HG03064 (cell line): Measurements from ENCODE around the gene HDAC7.
"Not testable (repeated sequence)": the region's sequence is repeated elsewhere in the genome, so short reads cannot be mapped to it uniquely, and the experiment has no call there.

Experiments used
- ATAC-seq: cut with Tn5 transposase; IDR thresholded peaks from one replicate; pipeline ENCODE4 v1.9.1; 2021; ENCODE audit warnings: low read depth; ENCODE audit not compliant: unreplicated experiment

HDAC7 gene

DNA sequence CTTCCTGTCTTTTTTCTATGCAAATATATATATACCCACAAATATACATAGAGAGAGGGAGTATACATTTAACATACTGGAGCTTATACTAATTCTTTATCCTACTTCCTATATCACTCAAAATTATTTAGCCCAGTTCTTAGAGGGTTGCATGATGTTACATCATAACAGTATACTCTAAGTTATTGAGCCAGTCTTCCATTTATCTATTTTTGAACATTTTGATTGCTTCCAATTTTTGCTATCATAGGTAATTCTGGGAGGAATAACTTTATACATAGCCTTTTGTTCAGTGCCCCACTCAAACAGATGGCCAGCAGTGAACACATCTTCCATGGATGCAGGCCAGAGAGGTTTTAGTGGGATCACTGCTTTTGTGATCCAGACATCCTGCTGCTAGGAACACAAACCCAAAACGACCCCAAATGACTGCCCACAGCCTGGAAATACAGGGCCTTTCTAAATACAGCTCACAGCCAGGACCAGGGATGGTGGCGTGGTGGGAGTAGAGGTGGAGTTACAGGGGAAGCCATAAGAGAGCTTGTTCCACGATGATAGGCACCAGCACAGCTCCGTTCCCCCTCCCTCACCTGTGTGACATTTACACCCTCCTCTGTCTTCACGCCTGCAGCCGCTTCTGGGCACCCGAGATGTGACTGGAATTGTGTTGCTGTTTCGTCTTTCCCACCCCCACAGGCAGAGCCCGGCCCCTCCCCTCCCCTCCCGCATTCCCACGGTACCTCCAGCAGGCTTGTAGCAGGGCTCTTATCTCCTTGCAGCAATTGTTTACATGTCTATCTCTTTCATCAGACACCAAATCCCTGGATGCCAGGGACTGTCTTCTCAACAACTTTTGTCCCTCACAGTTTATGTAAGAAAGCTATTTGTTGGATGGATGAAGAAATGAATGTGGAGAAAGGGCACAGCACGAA is 30.7 kb upstream of the HDAC7 start:
- ATAC-seq = no peak

DNA sequence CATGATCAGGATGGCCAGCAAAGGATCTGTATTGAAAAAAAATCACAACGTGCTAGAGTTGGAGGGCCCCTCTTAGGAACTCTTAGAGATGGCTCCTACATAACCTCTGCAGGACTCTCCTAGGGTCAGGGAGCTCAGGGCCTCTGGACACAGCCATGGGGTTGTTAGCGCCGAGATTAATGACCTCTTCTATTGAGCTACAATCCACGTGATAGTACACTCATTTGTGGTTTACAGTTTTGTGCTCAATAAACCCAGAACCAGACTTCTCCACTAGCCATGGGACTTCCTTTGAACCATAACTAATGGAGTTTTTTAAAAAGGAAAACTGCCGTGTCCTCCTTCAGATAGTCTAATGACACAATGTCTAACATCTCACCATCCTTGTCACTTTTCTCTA is 29.6 kb upstream of the HDAC7 start:
- ATAC-seq = no peak

DNA sequence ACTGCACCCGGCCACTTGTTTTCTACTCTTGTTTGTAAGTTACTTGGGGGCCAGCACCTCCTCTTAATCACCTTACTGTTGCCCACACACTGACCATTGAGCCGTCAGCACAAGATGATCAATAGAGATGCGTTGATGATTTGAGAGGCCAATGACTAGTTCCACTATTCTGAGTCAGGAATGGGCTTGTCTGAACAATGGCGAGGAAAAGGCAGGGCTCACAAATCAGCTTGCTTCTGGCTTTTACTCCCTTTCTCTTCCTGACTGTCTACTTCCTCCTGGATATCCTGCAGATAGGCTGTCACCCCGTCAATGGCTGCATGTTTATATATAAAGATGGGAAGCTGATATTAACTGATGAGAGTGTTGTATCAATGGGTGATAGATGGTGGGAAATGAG is 29.1 kb upstream of the HDAC7 start:
- no peak for ATAC-seq

DNA sequence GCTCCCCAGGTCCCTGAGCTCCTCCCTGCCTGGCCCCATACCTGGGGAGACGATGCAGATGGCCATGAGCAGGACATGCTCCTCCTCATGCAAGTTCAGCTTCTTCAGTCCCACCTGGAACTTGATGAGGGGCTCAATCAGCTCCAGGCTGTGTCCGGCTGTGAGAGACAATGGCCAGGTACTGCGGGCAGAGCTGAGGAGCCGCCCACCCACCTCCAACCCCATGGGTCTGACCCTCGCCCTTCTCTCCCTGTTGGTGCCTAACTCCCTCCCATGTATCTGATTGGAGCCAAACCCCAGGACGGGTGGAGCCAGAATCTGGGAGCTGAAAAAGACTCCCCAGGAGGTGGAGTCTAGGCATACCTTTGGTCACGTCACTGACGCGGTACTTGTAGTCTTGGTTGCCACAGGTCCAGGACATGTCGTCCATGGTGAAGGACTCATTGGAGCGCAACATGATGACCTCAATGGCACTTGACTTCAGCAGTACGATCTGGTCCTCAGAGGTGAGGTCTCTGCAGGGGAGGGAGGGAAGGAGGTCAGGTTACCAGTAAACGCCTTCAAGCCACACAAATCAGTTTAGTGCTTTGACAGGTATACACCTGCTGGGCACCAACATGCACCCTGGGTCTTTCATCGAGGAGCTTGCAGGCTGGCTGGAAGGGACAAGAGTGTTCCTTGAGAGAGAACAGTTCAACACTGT is 26.7 kb upstream of the HDAC7 start:
- no peak for ATAC-seq

DNA sequence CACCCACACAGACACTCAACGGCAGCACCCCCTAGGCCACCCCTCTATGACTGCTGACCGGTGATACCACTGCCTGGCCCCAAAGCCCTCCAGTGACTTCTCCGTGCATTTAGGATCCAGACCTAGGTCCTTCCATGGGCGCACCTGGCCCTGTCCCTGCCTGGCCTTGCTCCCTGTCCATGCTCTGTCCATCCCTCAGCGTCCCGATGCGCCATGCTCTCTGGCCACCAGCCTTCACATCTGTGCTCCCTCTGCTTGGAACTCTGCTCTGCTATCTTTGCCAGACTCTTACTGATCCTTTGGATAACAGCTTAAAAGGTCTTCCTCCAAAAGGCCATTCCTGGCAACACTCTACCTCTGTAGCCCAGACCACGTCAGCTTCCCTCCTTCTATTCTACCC is 25.4 kb upstream of the HDAC7 start:
- ATAC-seq = no peak

DNA sequence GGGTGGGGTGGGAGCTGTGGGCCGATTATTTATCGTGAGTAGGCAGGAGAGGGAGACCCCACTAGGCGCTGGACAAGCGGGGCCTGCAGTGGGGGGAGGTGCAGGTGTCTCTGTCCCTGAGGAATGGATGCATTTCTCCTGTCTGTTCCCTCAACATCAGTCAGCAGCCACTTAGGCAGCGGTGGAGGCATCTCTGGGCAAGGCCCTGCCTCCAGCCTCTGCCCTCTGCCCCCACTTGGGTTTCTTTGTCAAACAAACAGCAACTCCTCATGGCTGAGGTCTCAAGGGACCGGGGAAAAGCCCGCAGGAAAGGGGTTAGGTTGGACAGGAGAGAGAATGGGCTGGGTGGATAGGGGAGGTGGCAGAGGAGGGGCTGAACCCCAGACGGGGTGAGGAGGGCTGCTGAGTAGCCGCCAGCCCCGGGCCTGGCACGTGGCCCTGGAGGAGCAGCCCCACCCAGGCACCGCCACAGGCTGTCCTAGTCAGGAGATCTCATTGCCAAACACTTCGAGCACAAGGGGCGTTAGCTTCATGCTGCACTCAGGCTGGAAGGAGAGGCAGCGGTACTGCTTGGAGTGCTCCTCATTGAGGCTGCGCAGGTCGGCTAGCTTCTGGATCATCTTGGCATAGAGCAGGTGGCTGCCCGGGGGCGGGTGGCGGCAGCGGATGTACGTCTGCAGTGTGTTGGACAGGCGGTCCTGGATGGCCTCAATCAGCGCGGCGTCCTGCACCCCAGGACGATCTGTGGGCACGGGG is 24.7 kb upstream of the HDAC7 start:
- no peak for ATAC-seq

DNA sequence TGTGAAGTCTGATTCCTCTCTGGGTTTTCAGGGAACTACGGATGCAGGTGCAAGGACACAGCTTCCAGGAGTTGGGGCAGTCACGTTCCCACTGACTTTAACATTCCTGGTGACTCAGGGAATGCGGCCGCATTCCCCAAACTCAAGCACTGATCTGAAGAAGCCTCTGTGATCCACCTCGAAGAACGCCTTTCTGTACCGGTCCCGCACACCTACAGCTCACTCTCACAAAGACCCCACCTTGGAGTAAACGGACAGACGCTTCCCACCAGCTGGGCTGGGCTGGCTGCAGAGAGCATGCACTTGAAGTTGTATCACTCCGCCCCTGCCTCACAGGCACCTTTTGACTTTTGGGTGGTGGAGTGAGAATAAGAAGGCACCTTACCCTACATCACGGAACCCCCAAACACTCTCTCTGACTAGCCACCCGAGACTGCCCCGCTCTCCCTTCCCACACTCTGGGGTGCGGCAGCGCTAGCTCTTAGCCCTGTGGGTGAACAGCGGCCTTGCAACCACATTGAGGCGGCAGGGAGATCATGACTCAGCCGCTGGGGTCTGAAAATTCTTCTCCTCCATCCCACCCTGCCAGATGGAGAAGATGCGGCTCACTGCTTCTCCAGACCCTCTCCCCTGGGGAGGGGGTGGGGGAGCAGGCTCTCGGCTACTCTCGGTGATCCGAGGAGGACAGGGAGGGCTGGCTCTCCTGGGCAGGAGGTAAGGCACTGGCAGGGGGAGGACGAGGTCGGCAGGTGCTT is 23.7 kb upstream of the HDAC7 start:
- ATAC-seq = no peak

DNA sequence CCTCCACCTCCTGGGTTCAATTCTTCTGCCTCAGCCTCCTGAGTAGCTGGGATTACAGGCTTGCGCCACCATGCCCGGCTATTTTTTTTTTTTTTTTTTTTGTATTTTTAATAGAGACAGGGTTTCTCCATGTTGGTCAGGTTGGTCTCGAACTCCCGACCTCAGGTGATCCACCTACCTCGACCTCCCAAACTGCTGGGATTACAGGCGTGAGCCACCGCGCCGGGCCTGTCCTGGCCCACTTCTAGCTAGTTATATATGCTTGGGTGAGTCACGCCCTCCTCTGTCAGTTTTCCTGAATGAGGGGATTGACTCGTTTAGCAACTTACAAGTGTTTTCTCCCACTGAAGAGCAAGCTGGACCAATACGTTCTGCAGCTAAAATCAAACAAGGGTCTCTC is 22.8 kb upstream of the HDAC7 start:
- not testable (repeated sequence) for ATAC-seq

DNA sequence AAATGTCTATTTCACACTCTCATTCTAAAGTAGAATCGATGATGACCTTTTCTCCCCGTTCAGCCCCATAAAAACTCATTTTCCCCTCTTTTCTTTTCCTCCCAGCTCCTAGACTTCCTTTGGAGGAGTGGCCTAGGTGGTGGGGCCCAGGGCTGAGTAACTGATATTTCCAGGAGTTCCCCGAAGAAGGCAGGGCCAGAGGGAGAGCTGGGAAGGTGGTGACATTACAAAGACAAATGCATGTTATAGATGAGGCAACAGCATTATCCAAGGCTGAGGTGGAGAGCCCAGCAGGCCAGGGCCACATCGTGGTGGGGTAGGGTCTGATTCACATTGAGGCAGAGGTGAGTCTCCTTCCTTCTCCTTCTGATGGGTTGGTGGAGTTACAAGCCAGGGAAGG is 22.2 kb upstream of the HDAC7 start:
- ATAC-seq = no peak

DNA sequence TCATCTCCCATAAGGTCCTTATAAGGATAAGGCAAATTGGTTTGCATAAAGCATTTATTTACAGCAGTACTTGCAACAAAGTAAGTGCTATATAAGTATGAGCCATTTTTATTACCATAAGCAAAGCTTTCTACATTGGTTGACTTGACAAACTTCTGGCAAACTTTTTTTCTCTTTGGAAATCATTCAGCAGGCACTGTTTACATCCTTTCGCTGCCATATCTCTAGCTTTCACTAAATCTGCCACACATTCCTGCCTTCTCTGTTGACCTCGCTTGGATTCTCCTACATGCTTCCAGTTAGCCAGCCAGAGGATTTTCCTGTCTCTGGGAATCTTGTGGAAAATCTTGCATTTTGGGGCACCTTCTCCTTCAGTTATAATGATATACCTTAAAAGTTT is 21.8 kb upstream of the HDAC7 start:
- no peak for ATAC-seq

DNA sequence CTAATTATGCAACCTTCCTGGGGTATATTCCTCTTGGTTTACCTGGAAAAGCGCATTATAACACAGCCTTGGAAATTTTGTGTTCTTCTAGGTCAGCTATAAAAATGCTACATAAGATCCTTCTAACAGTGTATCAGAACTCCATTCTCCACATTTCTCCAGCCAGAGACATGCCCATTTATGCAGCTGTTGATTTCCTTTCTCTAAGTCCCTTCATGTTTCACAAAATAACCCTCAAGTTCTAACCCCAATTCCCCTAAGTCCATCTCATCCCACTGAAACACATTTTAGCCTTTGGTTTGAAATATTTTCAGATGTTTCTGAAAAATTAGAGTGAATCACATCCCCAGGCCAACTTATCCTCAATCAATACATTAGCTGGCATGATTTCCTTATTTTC is 20.9 kb upstream of the HDAC7 start:
- no peak for ATAC-seq

DNA sequence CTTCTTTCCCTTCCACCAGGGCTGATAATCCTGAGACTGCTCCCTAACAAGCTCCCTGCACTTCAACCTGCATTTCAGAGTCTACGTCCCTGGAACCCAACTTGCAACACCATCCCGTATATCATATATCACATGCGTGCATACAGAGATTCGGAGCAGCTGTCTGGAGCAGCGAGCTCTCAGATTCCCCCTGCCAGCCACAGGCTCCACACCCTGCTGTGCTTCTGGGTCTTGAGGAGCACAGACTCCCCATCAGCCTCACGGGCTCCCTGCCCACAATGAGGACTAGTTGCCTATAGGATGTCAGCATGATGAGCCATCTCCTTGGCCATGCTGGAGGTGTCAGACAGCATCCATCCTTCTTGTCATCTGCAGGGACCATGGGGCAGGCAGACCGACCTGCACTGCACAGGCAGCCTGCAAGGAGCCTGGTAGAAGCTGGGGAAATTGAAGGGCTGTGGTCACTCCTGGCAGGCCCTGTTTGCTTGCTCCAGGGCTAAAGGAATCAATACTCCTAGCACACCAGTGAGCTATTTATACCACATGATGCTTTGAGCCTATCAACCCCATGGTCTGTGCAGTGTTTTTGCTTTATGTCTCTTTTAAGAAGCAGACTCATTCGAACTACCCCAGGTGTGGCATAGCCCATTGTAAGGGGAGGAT is 19.6 kb upstream of the HDAC7 start:
- no peak for ATAC-seq

DNA sequence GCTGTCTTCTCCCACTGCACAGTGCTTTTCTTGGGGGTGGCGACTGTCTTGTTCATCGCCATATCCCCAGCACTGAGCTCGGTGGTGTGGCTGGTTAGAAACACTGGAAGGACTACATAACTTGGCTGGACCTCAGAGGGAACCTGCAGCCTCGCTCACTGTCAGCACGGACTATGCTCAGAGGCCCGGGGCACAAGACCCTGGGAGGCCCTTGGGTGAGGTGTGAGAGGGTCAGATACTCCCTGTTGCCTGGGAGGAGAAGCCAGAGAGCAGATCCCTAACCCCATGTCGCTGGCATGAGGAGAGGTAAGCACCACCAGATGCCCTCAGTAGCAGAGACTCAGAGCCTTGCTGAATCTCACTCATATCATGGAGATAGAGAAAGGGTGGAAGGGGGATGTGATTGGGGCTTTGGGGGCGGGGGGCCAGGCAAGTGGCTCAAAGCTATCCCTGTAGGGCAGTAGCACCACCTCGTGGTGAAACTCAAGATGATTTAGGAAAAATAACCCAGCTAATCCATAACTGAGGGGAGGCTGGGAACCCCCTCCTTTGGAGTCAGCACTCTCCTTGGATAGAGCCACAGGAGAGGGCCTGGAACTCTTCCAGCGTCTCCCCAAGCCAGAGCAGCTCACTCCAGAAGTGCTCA is 18.7 kb upstream of the HDAC7 start:
- ATAC-seq = no peak

DNA sequence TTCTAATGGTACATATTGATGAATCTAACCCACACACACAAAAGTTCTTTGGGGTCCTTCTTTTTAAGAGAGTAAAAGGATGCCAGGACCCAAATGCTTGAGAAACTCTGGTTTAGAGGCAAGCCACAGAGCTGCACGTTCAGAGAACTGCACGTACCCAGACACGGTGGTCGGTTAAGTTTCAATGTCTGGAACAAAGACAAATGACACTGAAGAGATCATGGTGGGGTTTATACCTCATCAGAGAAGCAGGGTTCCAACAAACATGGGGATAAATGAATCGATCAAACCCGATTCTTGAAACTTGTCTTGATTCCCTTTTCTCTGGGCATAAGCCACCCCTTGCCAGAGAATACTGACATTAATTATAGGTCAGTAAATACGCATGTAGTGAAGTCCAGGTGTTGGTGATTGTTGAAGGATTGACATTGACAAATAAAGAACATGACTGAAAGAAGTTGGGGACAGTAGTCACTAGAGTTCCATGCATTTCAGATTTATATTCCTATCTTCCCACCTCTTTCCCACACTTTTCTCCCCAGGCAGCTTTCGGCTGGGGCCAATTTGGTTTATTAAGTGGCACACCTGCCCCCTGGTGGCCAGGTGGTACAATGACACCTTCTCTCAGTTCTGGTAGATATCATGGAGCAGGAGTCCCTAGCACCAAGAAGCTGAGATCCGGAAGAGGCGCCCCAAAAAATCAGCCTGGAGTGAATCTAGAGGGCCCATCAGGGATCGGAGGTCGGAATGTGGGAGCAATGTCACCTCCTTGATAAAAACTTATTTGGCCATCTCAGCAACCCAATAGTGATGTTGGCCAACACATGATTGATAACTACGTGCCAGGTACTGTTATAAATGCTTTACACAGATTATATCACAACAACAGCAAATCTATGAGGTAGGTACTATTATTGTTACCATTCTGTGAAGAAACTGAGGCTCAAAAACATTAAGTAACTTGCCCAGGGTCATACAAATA is 17.8 kb upstream of the HDAC7 start:
- no peak for ATAC-seq

DNA sequence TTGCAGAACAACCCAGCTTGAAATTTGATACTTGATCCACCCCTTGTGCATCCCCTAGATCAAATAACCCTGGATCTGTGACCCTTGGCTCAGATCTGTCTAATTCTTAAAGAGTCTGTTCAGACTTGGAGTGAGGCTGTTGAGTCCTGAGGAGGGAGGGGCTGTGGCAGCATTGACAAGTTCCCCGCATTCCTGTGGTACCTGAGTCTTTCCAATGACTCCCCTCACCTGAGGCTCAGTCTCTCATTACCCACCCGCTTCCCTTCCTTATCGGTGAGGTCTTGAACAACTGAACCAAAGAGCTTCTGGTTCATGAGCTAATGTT is 16.1 kb upstream of the HDAC7 start:
- ATAC-seq = no peak

DNA sequence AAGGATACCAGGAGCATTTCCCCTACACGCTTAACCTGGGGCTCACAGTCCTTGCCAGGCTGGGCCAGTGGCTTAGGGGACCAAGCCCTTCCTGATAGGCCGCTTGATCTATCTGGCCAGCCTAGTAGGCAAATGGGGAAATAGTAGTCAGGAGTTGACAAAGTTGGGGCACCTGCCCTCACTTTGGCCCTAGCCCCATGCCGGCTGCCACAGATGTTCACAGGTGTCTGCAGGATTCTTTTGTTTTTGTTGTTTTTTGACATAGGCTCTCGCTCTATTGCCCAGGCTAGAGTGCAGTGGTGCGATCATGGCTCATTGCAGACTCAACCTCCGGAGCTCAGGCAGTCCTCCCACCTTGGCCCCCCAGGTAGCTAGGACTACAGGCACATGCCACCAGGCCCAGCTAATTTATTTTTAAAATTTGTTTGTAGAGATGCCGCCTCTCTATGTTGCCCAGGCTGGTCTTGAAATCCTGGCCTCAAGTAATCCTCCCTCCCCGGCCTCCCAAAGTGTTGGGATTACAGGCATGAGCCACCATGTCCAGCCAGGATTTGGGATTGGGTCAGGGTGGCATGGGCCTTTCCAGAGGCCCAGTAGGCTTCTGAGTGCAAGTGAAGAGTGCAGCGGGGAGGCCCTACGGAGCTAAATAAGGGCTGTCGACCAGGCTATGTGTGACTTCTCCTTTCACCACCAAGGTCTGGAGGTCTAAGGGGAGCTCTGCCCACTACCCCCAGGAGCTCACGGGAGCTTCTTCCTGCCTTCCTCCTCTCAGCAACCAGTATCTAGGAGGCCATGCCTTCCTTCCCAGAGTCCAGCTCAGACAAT is 15.5 kb upstream of the HDAC7 start:
- no peak for ATAC-seq

DNA sequence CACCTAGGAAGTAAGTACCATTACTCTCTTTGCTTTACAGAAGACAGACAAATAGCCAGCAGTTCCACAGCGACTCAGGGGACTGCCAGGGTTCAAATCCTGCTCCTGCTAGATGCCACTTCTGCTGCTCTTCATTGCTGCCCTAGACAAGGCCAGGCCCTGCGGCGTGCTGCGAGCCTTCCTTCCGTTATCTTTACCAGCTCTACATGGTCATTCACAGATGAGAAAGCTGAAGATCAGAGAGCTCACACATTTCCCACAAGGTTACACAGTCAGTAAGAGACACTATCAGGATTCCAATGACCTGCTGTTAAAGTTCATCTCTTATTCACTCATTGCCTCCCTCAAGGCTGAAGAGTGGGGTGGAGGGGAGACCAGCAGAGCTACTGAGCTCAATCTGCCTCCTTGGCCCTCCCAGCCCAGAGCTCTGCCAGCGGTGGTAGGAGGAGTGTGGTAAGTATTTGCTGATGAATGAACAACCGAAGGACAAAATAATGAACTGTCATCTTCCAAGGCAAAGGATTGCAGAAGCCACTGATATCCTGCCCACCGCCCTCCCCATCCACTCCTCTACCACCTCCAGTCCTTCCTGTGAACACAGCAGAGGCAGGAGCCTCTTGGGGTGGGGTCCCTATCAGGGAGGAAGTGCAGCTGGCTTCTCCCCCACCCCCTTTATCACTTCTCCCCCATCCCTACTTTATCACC is 14.6 kb upstream of the HDAC7 start:
- ATAC-seq = no peak
